GM19328 (cell line): Measurements from ENCODE around the gene LATS2.

ENCODE experiments used
- ATAC-seq: cut with Tn5 transposase; IDR thresholded peaks from one replicate; pipeline ENCODE4 v1.9.1; 2021; ENCODE audit warnings: mild to moderate bottlenecking, moderate library complexity; ENCODE audit not compliant: unreplicated experiment

LATS2 gene

DNA sequence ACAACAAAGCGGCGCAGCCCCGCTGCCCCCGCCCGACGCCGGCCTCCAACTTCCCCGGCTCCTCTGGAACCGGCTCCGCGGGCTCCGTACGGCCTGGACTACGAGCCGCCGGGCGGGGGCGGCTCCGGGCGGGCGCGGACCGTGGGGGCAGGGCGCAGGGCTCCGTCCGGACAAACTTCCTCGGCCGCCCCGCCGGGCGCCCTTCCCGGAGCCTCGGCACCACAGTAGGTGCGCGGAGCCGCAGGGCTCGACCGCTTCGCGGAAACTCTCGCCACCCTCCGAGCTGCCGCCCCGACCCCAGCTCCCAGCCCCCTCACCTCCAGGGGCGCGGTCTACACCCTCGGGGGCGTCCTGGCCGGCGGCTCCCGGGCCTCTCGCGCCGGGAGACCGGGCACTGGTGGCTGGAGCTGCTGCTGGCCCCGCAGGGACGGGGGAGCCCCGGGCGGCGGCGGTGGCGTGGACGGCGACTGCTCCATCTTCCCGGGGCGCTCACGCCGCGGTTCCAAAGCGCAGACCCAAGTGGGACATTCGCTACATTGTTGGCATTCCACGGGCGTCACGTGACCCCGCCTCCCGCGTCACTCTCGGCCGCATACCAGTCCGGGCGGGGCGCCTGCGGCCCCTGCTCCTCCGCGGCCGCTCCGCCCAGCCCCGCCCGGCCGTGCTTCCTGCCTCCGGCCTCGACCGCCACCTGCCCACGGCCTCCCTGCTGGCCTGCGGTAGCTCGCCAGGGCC lies at the start of gene LATS2:
LATS2 (minus strand) TSS at position 558 of the 735 bp plus-strand sequence. CDS start 15,560 bp downstream, outside the sequence.
- ATAC-seq = peak; percentile 89

DNA sequence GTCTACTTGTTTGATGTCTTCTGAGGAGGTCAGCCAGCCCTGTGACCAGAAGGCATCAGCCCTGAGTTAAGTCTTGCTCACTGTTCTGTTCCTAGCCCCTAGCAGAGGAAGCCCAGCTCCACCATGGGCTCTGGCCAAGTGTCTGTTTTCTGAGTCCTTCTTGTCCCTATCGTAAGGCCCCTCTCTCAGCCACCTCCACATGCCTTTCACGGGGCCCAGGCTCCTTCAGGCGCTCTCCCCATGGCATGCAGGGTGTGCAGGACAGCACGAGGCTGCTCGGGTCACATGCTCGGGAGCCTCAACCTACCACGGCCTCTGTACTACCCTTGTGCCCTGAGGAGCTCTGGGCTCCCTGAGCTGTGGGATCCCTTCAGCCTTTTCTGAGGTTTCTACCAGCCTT lies 47.8 kb upstream of the LATS2 start:
- ATAC-seq = no peak

DNA sequence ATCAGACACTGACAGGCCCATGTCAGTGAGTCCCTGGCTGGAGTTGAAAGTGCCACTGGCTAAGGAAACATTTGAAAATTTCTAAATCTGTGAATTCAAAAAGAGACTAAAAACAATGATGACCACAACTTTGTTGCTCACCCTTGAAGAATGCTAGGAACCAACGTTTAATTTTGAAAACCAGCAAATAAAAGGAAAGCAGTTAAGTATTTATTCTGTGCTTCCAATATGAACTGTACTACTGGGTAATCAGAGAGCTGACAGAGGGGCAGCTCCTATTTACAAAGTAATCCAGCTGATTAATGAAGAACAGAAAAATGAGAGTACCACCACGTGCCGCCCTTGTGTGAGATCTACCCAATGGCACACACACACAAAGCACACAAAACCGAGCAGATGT lies 44.7 kb upstream of the LATS2 start:
- ATAC-seq = no peak

- no peak for ATAC-seq
Observed at GRCh38 chr13:21104199-21105019, 43.0 kb upstream of the LATS2 start.

GRCh38 chr13:21101865-21102576 lies 40.6 kb upstream of the LATS2 start:
- no peak for ATAC-seq

DNA sequence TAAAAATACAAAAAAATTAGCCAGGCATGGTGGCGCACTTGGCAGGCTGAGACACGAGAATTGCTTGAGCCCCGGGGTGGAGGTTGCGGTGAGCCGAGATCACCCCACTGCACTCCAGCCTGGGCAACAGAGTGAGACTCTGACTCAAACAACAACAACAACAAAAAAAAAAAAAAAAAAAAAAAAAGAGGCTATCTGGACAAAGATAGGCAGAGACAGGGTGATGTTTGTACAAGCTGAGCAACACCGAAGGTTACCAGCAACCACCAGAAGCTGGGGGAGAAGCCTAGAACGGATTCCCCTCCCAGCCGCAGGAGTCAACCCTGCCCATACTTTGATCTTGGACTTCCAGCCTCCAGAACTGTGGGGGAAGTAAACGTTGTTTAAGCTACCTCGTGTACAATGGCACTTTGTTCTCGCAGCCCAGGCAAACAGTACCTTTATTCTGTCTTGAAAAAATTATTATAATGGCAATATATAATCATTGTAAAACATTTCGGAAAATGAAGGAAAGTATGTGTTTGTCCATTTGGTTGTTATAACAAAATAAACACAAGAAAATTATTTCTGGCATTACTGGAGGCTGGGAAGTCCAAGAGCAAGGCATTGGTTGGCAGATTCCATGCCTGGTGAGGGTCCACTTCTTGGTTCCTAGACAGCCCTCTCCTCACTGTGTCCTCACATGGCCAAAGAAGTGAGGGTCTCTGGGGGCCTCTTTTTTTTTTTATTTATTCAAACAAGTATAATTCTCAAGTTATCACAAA lies 39.8 kb upstream of the LATS2 start:
- no peak for ATAC-seq

DNA sequence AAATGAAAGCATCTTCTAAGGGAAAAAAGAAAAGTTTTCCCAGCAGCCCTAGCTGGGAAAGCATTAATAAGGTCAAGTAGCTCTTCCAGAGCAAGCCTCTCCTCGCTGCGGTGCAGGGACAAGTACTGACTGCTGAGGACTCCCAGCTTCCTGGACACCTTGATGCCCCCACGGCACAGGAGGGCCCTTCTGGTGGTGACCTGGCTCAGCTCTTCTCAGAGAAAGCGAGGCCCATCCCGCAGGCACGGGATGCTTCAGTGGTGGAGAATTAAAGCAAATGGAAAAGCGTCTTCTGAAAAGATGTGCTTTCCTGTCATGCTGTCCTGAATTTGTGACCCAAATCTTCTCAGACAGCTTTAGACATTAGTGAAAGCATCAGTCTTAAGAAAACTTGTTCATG lies 38.8 kb upstream of the LATS2 start:
- no peak for ATAC-seq

DNA sequence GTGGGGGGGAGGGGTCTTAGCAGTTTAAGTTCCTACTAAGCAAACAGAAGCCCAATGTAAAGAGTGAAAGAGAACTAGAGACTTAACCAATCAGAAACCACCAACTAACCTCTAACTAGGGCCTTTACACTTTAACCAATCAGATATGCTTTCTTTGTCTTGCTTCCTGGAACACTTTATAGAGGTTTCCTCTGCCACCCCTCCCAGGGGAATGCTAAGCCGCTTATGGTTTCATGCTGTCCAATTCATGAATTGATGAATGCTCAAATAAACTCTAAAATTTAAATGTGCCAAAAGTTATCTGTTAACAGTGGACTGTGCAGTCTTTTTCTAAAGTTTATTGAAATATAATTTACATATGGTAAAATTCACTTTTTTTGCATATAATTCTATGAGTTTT lies 33.9 kb upstream of the LATS2 start:
- no peak for ATAC-seq

DNA sequence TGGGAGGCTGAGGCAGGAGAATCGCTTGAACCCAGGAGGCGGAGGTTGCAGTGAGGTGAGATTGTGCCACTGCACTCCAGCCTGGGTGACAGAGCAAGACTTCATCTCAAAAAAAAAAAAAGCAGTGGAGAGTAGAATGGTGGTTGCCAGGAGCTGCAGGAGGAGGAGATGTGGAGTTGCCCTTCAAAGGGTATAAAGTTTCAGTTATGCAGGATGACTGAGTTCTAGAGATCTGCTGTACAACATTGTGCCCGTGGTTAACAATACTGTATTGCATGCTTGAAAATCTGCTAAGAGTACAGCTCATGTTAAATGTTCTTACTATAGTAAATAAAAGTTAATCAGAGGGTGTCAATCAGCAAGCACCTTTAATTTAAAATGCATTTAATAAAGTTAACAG lies 28.4 kb upstream of the LATS2 start:
- ATAC-seq = no peak

- no peak for ATAC-seq
Observed at GRCh38 chr13:21088534-21088933, 27.1 kb upstream of the LATS2 start.

- ATAC-seq = no peak
Observed at GRCh38 chr13:21086929-21087328, 25.5 kb upstream of the LATS2 start.

DNA sequence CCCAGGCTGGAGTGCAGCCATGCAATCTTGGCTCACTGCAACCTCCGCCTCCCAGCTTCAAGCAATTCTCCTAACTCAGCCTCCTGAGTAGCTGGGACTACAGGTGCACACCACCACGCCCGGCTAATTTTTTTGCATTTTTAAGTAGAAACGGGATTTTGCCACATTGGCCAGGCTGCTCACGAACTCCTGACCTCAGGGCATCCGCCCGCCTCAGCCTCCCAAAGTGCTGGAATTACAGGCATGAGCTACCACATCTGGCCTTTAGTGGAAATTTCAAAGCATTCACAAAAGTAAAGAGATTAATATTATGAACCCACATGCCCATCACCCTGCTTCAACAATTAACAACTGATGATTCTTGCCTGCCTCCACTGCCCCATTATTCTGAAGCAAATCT lies 20.5 kb upstream of the LATS2 start:
- ATAC-seq = no peak

GRCh38 chr13:21080593-21080891 lies 19.2 kb upstream of the LATS2 start:
- no peak for ATAC-seq

GRCh38 chr13:21079761-21080592 lies 18.6 kb upstream of the LATS2 start:
- ATAC-seq = no peak

DNA sequence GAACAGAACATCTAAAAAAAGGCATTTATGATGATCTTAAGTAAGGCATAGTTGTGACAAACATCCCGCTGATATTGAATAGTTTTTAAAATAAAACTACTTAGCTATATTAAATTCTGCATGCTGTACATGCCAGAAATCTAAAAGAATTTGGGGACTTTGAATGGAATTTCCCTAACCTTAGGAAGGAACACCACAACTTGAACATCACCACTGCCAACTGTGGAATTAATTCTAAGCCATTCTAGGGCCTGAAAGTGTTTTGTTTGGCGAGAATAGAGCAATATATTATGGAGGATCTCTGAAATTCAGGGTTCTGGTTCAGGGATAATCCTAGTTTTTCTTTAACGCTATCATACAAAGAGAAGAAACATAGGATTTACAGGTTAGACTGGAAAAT lies 17.8 kb upstream of the LATS2 start:
- no peak for ATAC-seq

DNA sequence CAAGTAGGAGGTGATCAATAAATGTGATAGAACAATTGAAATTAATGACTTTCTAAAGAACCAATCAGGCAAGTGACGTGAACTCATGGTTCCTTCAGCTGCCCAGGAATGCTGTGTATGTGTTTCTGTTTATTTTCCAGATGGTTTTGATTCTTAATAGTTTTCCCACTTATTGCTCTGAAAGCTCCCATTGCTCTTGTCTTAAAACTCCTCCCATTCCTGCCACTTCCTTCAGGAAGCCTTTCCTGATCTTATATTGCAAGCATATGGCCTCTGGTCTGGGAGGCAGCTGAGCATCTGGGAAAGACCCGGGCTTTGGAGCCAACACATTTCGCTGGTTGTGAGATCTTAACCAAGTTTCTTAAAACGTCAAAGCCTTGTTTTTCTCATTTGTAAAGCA lies 17.1 kb upstream of the LATS2 start:
- no peak for ATAC-seq

- ATAC-seq = no peak
Observed at GRCh38 chr13:21077788-21078353, 16.5 kb upstream of the LATS2 start.

- ATAC-seq = no peak
Observed at GRCh38 chr13:21077076-21077787, 15.8 kb upstream of the LATS2 start.

DNA sequence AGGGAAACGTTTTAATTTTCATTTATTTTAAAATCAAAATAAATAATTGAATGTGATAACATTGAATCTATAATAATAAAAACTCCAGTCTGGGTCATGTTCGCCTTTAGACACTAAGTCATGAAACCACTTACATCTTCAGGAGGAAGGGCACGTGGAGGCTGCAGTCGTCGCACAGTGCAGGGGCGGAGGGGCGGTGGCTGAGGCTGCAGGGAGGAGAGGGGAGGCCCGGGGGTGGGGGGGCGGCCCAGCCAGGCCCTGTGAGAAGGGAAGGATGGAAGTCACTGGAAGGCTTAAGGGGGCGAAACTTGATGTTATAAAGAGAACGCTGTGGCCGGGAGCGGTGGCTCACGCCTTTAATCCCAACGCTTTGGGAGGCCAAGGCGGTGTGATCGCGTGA lies 14.9 kb upstream of the LATS2 start:
- no peak for ATAC-seq
